Cardiac septum (tissue), 1 donor: ENCODE results near the gene MTERF4. TPM values are rescaled to one million over a fixed set of nuclear protein-coding genes. Genes with fewer than 3 reads are reported as not detected.

Experiments used
- DNase-seq: peaks from one replicate; pipeline ENCODE4 v3.0.0-alpha.2; 2020; ENCODE audit warnings: low spot score
- intact Hi-C: fragments of 100-400 bp; cut with DNase I; formaldehyde crosslinking; loops from one replicate; pipeline ENCODE4 v1.14.0; 2022
- total RNA-seq: library from RNA; stranded (reverse); fragmentation: NEBNext Ultra II Directional; extraction: Animal tissue kit (Norgen Biotek cat#: 25700); gene quantifications from one replicate; pipeline ENCODE4 v1.2.1, GENCODE V29; 2021
- donor health status: DM: no; HTN: no; CAD: no.

The MTERF4 gene
- total RNA-seq, 1 donor from 2014 or later, result 21.0 TPM

GRCh38 chr2:241074065-241074818 is 27.8 kb downstream of the MTERF4 start:
- DNase-seq, result no peak
- intact Hi-C loops, result no loop called here

DNA sequence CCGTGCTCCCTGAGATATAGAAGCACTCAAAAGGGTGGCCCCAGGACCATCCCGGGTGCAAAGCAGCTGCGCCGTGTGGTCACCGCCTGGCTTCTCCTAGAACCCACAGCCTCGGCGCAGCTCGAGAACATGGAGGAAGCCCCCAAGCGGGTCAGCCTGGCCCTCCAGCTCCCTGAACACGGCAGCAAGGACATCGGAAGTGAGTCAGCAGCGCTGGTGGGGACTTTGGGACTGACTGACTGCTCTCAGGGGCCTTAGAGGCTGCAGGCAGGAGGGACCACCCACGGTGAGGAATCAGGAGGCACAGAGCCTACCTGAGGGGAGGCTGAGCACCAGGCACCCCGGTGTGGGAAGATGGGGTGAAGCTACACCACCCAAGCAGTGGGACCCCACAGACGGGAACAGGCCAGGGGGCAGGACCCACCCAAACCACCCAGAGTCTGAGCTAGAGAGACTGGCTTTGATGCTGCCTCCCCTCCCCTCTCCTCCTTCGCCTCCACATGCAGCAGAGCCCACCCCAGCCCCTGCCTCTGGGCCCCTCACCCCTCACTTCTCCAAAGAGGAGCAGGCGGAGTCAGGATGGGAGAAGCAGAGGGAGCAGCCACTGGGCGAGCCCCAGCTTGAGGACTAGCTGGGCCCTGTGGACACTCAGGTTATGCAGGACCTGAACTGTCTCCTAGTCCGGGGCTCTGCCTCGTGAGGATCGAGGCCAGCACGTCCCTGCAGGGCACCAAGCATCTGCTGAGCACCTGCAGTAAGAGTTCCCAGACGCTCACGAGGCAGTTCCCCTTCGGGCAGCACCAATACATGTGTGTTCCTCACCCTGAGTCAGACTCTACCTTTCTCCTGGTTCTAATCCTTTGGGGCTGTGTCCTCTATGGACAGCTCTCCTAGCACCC is 28.7 kb downstream of the MTERF4 start:
- intact Hi-C loops, result no loop called here
- no peak for DNase-seq

- intact Hi-C loops, result no loop called here
These were observed 29.4 kb downstream of the MTERF4 start for GRCh38 chr2:241072553-241073165.

GRCh38 chr2:241072151-241072550 is 29.9 kb downstream of the MTERF4 start:
- no peak for DNase-seq
- intact Hi-C loops, result no loop called here

More at GRCh38 chr2:241072553-241073165, 29.4 kb downstream of the MTERF4 start:
- DNase-seq, result no peak

DNA sequence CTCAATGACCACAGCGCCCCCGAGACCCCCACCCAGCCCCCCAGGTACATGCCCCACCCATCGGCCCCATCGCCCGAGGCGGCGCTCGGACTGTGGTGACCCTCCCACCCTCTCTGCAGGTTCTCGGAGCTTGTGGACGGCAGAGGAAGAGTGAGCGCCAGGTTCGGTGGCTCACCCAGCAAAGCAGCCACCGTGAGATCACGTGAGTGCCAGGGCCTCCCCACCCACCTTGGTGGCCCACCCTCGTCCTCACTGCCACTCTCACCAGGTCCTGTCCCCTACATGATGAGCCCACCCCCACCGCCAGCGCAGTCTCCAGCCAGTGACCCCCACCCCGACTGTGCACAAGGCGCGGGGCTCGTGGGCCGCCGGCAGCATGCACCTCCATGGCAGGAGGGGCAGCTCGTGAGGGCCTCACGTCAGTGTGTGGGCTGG is 30.4 kb downstream of the MTERF4 start:
- no peak for DNase-seq
- intact Hi-C loops, result no loop called here

DNA sequence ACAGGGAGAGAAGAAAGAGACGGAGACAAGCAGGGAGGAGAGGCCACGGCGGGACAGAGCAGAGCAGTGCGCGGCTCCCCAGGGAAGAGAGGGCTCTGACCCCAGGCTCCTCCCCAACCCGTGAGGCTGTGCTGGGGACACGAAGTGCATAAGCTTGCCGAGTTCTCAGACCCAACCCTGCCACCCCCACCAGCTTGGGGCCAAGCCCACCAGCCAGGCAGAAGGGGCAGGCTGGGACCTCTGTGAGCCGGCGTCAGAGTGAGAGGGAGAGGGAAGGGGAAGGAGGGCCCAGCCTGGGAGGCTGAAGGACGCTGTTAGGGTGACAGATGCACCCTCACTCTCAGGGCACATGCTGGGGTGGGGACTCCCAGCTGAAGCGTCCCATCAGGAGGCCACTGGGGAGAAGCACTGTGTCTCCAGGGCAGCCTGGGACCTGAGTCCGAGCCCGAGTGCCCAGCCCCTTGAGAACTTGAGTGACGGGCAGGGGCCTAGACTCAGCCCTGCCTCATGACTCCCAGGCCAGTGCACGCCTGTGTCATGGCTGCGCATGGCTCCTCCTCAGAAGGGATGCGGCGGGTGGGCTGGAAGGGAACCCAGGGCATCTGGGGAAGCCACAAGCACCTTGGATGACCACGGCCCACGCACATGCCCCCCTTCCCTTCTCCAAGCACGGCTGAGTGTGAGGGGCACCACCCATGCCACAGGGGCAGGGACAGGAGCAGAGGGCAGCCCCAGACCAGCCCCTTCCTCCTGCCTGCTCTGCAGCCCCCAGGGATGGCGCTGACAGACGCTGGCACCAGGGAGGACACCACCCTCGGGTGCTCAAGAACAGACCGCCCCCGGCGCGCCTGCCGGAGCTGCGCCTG is 31.0 kb downstream of the MTERF4 start:
- DNase-seq, result no peak
- intact Hi-C loops, result no loop called here

DNA sequence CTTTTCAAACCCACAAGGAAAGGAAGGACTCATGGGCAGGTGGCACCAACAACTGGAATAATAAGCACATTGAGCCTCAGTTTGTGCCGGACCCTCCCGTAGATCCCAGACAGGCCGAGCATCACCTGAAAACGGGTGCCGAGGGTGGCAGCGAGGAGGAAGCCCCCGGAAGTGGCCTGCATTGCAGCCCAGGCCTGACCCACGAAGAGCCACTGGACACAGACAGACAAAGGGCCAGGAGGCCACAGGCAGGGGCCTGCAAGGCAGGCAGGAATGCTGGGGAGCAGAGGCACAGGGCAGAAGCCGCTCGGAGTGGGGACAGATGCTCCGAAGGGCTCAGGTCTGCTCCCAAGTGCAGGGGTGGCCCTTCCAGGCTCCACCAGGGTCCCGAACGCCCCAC is 31.7 kb downstream of the MTERF4 start:
- peak; percentile 69 for DNase-seq

GRCh38 chr2:241069821-241070281 is 32.2 kb downstream of the MTERF4 start:
- intact Hi-C loops, result no loop called here
- no peak for DNase-seq

More for the DNA sequence above, 31.7 kb downstream of the MTERF4 start:
- intact Hi-C loops, result no loop called here

DNA sequence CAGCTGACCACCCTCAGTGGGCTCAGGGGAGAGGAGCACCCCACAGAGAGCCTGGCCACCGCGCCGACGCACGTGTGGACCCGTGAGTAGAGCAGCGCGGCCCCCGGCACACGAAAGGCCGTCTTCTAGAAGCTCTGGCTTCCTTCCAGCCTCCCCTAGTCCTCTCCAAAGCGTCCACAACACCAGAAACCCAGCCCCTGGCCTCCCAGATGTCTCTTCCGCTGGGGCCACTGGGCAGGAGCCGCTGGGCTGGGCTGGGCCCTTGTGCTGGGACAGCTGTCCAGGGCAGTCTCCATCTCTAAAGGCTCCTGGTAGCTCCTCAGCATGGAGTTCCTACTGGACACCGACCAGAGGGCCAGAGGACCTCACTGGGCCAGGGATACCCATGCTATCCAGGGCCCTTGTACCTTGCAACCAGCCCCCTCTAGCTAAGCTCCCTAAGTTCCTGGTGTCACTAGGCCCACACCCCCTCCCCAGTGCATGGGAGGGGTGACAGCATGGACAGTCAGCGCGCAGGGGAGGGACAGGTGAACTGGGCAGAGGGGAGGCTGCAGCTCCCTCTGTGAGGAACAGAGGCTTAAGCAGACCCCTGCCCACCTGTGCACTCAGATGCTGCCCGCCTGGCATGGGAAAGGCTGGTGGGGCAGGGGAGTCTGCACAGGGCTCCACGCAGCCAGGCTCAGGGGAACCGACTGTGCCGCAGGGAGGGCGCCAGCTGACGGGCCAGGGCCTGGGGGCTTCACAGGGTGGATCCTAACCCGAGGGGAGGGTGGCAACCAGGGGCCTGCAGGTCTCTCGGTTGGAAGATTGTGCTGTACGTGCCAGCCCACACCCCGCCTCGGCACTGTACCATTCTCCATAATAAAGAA is 32.9 kb downstream of the MTERF4 start:
- DNase-seq, result no peak
- intact Hi-C loops, result no loop called here

DNA sequence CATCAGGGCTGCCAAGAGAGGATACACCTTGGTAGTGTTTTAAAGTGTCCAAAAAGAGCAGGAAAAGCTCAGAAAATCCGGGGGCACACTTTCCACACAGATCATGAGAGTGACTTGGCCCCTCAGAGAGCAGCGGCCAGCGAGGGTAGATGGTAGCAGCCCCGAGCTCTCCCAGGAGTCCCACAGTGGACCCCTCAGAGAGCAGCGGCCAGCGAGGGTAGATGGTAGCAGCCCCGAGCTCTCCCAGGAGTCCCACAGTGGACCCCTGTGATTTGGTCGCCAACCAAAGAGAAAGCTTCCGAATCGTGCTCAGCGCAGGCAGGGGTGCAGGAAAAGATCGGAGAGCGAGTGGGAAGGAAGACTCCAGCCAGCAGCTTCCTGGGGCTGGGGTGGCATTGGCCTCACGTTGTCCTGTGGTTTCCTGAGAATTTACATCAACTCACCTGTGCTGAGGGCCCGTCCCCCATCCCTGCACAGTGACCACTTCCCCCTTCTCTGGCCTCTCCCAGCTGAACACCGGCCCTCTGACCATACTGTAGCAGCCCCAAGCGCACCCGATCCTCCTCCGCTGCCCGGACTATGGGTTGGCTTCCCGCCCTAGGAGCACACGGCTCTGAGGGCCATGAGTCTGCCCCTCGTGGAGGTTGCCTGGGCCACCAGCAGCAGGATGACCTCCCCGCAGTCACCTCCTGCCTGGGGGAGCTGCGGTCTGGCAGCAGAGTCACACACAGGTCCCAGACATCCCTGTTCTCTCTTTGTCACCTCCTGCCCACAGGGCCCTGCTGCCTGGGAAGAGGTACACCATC is 33.7 kb downstream of the MTERF4 start:
- intact Hi-C loops, result no loop called here
- DNase-seq, result no peak

GRCh38 chr2:241067501-241068135 is 34.5 kb downstream of the MTERF4 start:
- intact Hi-C loops, result no loop called here

DNA sequence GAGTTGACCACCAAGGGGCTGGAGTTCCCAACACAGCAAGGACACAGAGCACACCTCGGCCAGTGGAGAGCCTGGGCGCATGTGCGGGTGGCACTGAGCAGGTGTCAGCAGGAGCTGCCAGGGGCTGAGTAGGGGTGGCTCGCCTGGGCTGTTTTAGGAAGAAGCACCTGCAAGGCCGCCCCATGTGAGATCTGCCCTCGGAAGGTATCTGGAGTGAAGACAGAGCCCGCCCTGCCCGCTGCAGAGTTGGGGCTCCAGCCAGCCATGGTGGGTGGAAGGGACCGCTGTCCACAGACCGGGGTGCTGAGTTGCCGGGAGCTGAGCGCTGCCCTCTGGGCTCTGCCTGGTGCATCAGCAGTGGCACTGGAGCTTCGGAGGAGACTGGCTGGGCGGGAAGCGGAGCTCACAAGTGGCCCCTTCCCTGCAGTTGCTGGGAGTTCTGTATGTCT is 35.2 kb downstream of the MTERF4 start:
- intact Hi-C loops, result no loop called here
- no peak for DNase-seq

More at GRCh38 chr2:241067501-241068135, 34.5 kb downstream of the MTERF4 start:
- no peak for DNase-seq

DNA sequence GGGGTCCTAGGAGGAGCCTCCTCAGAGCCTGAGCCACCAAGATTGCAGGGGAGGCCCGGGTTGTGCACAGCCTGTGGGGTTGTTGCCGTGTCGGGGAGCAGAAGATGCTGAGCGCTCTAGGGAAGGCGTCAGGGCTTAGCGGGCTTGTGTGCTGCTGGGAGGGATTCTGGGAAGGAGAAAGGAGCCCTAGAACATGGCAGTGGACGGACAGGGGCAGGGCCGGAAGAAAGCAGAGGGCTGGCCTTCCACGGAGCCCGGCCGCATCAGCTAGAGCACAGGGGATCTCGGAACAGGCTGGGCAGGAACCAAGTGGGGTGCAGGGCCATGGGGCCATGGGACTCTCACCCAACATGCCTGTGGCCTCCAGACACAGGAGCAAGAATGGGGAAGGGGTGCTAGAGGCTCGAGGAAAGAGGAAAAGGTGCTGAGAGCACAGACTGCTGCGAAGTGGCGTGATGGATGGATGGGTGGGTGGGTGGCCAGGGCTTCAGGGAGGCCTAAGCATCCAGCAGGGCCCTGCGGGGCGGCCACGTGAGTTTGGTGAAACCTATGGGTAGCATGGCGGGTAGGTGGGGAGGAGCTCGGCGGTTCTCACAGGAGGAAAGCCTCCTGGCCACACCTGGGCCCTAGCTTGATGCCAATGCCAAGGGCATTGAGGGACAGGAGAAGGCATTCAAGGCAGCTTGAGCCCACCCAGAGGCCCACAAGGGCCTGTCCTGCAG is 35.8 kb downstream of the MTERF4 start:
- intact Hi-C loops, result no loop called here
- no peak for DNase-seq

GRCh38 chr2:241065355-241065803 is 36.7 kb downstream of the MTERF4 start:
- no peak for DNase-seq
- intact Hi-C loops, result no loop called here

GRCh38 chr2:241064802-241065354 is 37.2 kb downstream of the MTERF4 start:
- intact Hi-C loops, result no loop called here

More at GRCh38 chr2:241064802-241065354, 37.2 kb downstream of the MTERF4 start:
- no peak for DNase-seq
